HuH-7 (cell line): ENCODE results near the gene DMAC2L.
"Not testable (repeated sequence)": the region's sequence is repeated elsewhere in the genome, so short reads cannot be mapped to it uniquely, and the experiment has no call there.

Experiments used
- DNase-seq: peaks from one replicate; pipeline ENCODE4 v3.0.0; 2011; ENCODE audit warnings: low spot score

DMAC2L gene

DNA sequence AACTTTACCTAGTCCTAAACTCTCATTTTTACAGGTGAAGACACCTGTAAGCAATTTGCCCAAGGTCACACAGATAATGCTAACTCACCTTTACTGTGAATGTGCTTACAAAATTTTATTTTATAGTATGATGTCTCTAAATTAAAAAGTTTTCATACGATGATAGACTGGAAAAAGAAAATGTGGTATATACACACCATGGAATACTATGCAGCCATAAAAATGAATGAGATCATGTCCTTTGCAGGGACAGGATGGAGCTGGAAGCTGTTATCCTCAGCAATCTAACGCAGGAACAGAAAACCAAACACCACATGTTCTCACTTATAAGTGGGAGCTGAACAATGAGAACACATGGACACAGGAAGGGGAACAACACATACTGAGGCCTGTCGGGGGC lies 44.2 kb downstream of the DMAC2L start:
- DNase-seq, result not testable (repeated sequence)

DNA sequence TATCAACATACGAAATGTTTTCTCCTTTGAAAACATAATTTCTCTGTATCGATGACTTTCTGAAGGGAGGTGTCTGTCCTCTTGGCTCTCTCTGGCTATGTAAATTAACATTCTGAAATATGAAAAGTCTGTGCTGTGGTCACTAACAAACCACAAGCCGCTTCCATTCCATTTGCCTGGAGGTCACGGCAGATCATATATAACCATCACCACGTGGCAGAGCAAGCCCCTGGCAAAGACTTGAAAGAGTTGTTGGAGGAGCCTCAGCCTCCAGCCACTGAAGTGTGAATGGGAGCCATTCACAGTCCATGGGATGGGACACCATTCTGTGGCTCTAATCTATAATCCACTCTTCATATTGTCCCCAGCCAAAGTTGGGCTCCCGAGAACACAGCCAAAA lies 45.0 kb downstream of the DMAC2L start:
- DNase-seq, result no peak

DNA sequence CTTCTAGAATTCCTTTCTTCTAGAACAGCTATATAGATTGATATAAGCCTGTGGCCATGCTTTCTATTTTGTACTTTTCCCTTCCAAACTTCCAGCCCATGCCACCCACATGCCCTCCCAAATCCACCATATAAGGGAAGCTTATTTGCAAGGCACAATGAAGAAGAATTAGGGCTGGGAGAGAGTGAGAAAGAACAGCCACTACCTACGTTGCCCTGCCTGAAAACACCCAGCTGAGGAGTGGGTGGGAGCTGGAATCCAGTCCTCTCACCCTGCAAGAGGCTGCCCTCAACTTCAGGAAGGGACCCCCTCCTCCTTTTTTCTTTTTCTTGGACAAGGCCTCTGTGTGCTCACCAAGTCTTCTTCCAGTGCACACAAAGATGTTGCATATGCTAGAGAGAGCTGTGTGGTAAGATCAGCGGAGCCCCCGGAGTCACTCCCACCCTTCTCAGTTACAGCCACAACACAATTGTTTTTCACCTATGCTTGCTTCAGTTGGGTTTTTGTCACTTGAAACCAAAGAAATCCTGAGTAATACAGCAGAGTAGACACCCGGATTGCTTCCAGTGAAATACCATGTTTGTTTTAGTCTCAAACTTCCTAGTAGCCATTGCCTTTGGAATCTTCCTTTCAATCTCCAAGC lies 45.8 kb downstream of the DMAC2L start:
- no peak for DNase-seq

DNA sequence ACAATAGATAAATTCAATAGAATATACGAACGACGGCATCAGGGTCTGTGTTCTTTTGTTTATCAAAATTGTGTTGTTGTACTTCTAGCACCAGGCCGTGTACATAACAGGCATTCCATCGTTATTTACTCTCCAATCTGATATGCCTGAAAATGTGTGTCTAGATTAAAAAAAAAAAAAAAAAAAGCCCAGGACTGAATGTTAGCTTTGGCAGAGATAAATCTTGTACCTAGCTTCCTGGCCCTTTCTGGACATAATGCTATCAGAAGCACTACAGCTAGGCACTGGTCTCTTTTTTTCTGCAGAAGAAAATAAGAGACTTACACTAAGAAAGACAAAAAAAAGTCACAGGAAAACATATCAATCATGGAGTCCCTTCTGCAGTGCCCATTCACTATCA lies 47.5 kb downstream of the DMAC2L start:
- no peak for DNase-seq

DNA sequence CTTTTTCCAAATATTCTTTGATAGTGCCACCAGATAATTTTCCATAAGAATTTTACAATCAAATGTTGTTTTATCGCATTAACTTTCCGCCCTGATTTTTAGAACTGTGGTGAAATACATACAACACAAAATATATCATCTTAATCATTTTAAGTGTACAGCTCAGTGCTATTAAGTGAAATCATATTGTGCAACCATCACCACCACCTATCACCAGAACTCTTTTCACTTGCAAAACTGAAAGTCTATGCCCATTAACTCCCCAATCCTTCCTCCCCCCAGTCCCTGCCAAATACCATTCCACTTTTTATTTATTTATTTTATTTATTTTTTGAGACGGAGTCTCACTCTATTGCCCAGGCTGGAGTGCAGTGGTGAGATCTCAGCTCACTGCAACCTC lies 48.0 kb downstream of the DMAC2L start:
- DNase-seq, result no peak

DNA sequence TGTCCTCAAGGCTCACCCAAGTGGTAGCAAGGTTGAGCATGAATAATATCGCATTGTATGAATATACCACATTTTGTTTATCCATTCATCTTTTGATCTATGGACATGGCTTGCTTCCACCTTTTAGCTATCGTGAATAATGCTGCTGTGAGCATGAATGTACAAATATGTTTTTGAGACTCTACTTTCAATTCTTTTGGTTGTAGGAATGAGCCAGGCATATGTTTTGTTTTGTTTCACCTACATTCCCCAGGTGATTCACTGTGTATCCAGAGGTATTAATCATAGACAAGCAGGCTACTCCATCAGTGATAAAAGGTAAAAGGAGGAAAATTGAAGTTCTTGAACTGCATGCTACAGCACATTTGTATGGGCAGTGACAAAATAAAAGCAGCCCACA lies 48.7 kb downstream of the DMAC2L start:
- no peak for DNase-seq

DNA sequence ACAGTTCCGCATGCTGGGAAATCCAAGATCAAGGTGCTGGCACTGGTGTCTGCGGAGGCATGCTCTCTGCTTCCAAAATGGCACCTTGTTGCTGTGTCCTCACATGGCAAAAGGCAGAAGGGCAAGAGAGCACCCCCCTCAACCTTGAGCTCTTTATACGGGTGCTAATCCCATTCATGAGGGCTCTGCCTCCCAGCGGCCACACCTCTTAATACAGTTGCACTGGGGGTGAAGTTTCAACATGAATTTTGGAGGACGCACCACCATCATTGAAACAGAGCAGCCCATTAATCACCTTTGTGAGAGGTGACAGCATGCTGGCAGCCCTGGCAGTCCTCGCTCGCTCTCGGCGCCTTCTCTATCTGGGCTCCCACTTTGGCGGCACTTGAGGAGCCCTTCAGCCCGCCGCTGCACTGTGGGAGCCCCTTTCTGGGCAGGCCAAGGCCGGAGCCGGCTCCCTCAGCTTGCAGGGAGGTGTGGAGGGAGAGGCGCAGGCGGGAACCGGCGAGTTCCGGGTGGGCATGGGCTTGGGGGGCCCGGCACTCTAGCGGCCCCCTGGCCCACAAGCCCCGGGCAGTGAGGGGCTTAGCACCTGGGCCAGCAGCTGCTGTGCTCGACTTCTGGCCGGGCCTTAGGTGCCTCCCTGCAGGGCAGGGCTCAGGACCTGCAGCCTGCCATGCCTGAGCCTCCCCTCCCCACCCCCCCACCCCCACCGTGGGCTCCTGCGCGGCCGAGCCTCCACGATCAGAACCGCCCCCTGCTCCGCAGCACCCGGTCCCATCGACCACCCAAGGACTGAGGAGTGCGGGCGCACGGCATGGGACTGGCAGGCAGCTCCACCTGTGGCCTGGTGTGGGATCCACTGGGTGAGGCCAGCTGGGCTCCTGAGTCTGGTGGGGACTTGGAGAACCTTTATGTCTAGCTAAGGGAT lies 49.6 kb downstream of the DMAC2L start:
- not testable (repeated sequence) for DNase-seq

DNA sequence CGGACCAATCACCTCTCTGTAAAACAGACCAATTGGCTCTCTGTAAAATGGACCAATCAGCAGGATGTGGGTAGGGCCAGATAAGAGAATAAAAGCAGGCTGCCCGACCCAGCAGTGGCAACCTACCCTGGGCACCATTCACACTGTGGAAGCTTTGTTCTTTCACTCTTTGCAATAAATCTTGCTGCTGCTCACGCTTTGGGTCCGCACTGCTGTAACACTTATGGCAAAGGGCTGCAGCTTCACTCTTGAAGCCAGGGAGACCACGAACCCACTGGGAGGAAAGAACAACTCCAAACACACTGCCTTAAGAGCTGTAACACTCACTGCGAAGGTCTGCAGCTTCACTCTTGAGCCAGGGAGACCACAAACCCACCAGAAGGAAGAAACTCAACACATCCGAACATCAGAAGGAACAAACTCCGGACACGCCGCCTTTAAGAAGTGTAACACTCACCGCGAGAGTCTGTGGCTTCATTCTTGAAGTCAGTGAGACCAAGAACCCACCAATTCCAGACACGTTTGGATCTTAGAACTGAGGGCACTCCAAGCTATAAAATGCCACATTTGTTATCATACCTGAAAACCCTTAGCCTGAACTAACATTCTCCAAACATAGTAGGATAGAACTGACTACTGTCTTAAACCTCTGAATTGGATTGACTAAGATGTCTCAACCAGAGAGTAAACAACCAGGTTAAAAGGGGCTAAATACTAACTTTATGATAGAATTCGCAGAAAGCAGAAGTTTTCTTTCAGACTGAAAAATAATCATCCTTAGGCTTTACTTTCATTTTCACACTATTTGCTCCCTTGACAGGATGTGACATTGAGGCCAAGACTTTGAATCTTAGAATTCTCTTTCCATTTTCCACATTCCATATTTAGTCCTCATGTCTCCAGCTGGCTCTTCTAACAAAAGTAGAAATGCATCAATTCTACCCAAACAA lies 50.9 kb downstream of the DMAC2L start:
- DNase-seq, result no peak

DNA sequence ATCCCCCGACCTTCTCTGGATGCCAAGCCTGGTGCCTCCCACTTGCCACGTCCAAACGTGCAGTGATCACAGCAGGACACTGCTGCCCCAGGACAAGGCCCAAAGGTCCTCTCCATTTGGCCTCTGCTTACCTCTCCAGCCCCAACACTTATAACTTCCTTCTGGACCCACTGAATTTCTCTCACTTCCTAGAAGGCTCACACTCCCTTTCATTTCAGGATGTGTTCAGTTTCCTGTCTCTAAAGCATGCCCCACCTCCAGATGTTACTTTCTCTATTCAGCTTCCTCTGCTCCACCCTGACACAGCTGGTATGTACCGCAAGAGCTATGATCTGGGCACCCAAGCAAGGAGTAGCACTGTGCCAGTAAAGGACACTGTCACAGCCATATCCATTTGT lies 51.6 kb downstream of the DMAC2L start:
- no peak for DNase-seq

DNA sequence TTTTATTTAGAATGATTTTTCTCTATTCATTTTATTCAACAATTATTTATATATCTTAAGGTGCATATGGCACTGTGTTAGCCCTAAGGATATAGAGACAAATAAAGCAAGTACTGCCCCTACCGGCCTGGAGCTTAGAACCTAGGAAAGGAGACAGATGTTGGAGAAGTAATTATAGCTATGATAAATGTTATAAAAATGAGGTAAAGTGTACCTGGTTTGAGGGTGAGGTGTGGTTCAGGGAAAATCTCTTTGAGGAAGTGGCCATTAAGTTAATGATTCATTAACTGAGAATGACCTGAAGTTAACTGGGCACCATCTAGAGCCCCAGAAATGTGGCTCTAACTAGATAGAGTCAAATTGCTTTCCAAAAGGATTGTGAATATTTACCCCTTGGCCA lies 52.7 kb downstream of the DMAC2L start:
- peak; percentile 15 for DNase-seq

DNA sequence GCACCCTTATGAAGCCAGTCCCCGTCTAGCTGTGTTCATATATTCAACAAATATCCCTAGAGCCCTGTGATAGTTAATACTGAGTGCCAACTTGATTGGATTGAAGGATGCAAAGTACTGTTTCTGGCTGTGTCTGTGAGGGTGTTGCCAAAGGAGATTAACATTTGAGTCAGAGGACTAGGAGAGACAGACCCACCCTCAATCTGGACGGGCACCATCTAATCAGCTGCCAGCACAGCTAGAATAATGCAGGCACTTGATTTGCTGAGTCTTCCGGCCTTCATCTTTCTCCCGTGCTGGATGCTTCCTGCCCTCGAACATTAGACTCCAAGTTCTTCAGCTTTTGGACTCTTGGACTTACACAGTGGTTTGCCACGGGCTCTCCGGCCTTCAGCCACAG lies 53.4 kb downstream of the DMAC2L start:
- DNase-seq, result not testable (repeated sequence)

DNA sequence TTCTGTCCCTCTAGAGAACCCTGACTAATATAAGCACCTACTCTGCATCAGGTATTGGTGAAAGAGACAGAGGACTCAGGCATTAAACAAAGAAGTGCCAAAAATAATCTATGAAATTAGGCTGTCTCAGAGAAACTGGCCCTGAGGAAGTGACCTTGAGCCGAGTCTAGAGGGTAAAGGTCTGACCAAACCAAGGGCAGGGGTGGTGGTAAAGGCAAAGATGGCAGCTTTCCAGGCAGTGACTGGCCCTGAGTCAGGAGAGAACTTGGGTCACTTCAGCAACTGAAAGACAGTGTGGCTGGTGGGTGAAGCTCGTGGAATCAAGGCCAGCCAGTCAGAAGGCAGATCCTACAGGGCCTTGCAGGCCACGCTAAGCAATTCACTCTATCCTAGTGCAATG lies 54.0 kb downstream of the DMAC2L start:
- DNase-seq, result no peak

DNA sequence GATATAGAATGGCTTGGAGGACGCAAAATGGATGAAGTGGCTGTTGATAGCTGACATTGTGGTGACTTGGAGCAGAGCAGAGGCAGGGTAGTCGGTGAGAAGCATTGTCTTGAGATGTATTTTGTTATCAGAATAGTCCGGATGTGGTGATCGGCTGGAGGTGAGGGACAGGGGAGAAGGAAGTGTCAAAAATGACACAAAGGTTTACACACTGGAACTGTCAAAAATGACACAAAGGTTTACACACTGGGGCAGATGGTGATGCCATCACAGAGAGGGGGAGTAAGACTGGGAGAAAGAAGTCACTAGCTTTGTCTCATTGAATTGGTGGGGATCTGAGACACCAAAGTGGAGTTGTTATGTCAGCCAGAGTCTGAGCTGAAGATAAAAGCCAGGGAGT lies 54.5 kb downstream of the DMAC2L start:
- no peak for DNase-seq

DNA sequence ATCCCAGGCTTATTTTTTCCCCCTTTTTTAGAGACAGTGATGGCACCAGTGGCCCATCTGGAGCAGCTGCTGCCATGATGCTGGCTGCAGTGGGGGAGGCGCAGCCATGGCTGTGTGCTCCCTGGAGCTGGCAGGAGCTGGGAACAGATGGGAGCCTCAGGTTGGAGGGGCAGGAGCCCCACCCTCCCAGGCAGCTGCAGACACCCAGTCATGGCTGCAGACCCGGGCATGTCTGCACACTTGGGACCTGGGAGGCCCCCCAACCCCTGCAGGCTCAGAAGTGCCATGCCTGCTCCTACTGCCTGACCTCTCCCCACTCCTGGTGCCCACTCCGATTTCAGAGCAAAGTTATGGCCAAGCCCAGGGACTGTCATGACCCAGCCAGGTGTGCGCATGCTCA lies 59.4 kb downstream of the DMAC2L start:
- no peak for DNase-seq

DNA sequence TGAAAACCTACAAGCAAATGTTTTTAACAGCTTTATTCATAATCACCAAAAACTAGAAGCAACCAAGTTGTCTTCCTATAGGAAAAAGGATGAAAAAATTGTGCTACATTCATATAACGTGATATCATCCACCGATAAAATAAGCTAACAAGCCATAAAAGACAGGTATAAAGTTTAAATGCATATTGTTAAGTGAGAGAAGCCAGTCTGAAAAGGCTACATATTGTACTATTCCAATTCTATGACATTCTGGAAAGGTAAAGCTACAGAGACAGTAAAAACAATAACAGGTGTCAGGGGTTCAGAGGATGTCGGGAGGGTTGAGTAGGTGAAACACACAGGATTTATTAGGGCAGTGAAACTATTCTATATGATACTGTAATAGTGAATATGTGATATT lies 61.8 kb downstream of the DMAC2L start:
- DNase-seq, result no peak

DNA sequence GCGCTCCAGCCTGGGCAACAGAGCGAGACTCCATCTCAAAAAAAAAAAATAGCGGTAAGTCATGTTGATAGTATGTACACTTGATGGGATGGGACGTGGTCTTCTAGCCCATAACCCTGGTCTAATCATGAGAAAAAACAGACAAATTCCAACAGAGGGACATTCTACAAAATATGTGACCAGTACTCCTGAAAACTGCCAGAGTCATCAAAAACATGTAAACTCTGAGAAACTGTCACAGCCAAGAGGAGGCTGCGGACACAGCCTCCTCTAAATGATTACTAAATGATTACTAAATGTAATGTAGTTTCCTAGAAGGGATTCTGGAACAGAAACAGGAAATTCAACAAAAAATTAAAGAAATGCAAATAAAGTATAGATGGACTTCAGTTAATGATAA lies 63.6 kb downstream of the DMAC2L start:
- no peak for DNase-seq
